Activated naive CD4-positive, alpha-beta T cell treated with anti-CD3 and anti-CD28 coated beads, Interleukin-2, amount 50 U/mL, for 72 hours (primary cell): Measurements from ENCODE around the gene LYPD1. TPM values are rescaled to one million over a fixed set of nuclear protein-coding genes. Genes with fewer than 3 reads are reported as not detected.

Experiments
- ATAC-seq, 2 donors: fragments of 150-1000 bp; cut with Tn5 transposase; 2 replicates each; pipeline ENCODE4 v1.10.0; 2021; ENCODE audit warnings: mild to moderate bottlenecking in 2 of 2, moderate library complexity in 2 of 2
- DNase-seq, 2 donors: peaks; one replicate each; pipeline ENCODE4 v3.0.0; 2021 to 2022; ENCODE audit warnings: low spot score in 2 of 2
- H3K27ac Mint-ChIP-seq, 2 donors: one replicate each; pipeline ENCODE4 v1.8.0; 2022; ENCODE audit warnings: mild to moderate bottlenecking in 2 of 2, mixed read lengths in 2 of 2
- H3K36me3 Mint-ChIP-seq, 2 donors: one replicate each; pipeline ENCODE4 v1.8.0; 2022; ENCODE audit warnings: mixed read lengths in 2 of 2
- H3K9me3 Mint-ChIP-seq, 2 donors: one replicate each; pipeline ENCODE4 v1.8.0; 2022; ENCODE audit warnings: mixed read lengths in 2 of 2
- total RNA-seq, 2 donors: library from RNA; stranded (reverse); gene quantifications; one replicate each; pipeline ENCODE4 v1.2.3, GENCODE V29; 2022

The LYPD1 gene
- total RNA-seq, 2 donors from 2014 or later: not detected

DNA sequence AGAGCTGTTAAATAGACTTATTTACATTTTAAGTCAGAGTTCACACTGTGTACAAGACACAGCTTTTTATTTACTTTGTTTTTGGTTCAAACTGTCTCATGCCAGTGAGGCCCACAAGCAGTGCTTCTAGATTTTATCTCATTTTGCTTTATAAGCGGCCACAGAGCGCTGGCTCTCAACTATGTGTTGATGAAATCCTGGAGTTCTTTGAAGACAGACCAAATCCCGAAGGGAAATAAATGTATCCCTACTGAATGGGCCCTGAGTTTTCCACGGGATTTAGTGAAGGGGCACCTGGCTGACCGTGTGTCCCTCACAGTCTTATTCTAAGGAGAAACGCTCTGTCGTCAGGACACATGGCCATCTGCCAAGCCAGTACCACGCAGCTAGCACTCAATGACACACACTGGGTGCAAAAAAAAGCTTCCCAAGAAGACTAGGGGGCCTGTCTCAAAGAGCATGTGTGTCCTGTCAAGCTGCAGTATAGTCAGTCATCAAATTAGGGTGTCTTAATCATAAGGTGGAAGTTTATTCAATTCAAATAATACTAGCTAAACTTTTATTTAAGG lies 23.4 kb downstream of the LYPD1 start:
- ATAC-seq (no peak), DNase-seq (no peak)
- Mint-ChIP-seq H3K36me3 (peaks cover 0 to 4% of the 10 kb centered on the region in 2 donors), H3K27ac (no peak overlapping the region), H3K9me3 (peaks cover 0 to 6% of the 10 kb centered on the region in 2 donors)

DNA sequence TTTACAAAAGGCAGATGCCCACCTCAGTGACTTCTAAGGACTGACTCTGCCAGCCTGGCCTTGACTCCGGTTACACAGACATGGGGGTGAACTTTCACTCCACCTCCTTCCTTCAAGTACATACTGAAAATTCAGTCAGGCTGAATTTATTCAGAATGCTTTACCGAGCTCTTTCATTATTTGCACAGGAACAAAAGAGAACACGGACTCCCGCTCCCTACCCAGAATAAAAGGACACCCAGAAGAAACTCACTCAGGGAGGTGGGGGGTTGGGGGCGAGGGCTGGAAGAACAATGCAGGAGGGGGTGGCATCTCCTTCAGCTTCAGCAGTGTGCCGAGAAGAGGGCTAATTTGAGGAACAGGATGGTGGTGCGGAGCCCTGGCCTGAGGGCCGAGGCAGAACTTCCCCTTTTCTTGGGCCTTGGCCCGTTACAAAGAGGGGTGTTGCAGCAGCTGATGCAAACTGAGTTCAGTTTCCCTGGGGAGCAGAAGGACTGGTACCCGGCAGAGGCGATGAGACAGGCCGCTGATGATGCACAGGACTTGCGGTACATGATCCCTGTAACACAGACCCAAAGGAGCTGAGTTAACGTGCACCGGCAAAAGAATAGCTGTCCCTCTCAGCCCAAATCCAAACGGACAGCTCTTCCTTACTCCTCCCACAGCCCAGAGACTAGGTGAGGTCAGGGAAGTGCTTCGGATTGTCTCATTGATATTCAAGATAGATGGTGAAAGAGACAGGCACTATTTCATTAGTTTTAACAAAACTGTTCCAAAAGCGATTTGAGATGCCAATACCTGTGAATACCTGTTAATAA lies 24.1 kb downstream of the LYPD1 start:
- Mint-ChIP-seq H3K9me3 (peaks cover 0 to 6% of the 10 kb centered on the region in 2 donors), H3K36me3 (peaks cover 0 to 4% of the 10 kb centered on the region in 2 donors), H3K27ac (no peak overlapping the region)
- DNase-seq (no peak), ATAC-seq (no peak)

DNA sequence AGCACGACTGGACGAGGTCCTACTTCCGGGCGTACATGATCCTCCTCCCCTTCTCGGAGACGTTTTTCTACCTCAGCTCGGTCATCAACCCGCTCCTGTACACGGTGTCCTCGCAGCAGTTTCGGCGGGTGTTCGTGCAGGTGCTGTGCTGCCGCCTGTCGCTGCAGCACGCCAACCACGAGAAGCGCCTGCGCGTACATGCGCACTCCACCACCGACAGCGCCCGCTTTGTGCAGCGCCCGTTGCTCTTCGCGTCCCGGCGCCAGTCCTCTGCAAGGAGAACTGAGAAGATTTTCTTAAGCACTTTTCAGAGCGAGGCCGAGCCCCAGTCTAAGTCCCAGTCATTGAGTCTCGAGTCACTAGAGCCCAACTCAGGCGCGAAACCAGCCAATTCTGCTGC lies 24.8 kb downstream of the LYPD1 start:
- Mint-ChIP-seq H3K9me3 (peaks cover 0 to 6% of the 10 kb centered on the region in 2 donors), H3K36me3 (peaks cover 0 to 4% of the 10 kb centered on the region in 2 donors), H3K27ac (no peak overlapping the region)
- DNase-seq: no peak
- ATAC-seq: no peak

DNA sequence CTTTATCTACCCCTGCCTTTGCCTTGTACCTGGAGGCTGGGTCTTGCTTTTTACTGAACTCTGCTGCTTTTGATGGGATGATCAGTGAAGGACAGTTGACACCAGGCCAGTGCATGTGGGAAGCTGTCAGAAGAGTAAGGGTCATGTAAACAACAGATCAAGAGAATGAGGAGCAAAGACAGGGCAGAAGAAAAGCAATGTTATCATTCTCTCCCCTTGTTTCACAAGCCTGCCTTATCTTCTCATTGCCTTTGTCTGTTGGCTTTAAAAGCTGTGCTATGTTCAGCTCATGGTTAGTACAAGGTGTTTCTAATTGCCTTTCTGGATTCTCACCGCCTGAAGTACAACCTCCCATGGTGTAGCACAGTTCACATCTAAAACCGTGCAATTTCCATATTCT lies 27.6 kb downstream of the LYPD1 start:
- H3K36me3 Mint-ChIP-seq: no peaks in the 10 kb centered on the region
- DNase-seq: no peak
- ATAC-seq: no peak
- no peak overlapping the region for H3K27ac Mint-ChIP-seq
- no peaks in the 10 kb centered on the region for H3K9me3 Mint-ChIP-seq

DNA sequence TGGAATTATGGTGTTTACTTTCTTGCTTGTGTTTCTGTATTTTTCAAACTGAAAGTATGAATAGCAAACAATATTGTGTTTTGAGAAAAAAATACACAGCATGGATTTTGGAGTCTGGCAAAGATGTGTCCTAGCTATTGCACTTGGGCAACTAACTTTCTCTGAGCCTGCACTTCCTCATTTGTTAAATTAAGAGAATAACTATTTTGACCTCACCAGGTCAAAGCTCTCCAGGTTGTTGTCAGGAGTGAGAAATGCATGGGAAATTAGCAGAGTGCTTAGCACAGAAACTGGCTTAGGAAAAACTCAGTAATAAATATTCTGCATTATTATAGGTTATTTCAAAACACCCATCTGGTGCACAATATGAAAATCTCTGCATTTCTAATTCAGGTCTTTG lies 28.2 kb downstream of the LYPD1 start:
- DNase-seq (no peak), ATAC-seq (no peak)
- H3K36me3 Mint-ChIP-seq: no peaks in the 10 kb centered on the region
- H3K9me3 Mint-ChIP-seq: no peaks in the 10 kb centered on the region
- H3K27ac Mint-ChIP-seq: no peak overlapping the region

DNA sequence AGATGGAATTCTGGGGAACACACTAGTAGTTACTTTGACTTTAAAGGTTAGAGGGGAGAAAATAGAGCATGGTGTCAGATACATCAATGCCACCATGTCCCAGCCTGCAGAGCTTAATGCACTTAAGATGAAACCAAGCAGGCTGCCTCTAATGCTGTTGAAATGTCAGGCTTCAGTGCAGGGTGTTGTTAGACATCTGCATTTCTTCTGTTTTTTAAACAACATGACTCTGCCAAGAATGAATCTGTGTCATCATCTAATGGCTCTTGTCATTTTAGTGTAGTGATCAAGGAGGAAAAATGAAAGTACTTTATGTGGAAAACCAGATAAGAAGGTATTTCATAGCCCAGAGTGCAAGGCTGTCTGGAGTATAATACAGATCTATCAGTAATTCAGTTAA lies 29.9 kb downstream of the LYPD1 start:
- DNase-seq (no peak), ATAC-seq (no peak)
- no peaks in the 10 kb centered on the region for H3K36me3 Mint-ChIP-seq
- peaks cover 3 to 4% of the 10 kb centered on the region in 2 donors for H3K9me3 Mint-ChIP-seq
- H3K27ac Mint-ChIP-seq: no peak overlapping the region

DNA sequence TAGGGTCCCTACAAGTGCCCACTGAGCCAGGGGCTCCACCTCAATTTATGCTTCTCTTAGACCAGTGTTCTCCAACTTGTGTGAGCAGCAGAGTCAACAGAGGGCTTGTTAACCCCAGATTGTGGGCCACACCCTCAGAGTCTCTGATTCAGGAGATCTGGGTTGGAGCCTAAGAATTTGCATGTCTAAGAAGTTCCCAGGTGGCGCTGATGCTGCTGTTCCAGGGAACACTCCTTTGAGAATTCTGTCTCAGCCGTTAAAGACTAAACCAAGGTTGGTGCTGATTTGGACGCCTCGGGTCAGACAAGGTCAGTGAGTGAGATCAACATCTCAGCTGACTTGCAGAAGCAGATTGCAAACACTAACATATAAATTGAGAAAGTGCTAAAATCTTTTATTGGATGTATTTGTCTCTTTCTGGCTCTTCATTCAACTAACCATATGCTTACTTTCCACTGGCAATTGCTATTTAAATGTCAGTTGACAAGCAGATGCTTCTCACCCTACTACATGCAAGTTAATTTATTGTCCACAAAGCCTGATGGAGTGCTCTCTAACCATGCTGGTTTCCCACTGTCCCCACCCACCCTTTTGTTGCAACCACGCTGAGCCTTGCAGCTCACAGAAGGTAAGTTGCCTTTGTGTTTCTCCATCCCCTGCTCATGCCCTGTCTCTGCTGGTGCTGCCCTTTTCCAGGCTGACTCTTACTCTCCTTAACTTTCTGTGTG lies 31.5 kb downstream of the LYPD1 start:
- H3K36me3 Mint-ChIP-seq: no peaks in the 10 kb centered on the region
- no peak overlapping the region for H3K27ac Mint-ChIP-seq
- ATAC-seq: no peak
- H3K9me3 Mint-ChIP-seq: peaks cover 9 to 11% of the 10 kb centered on the region in 2 donors
- DNase-seq: no peak

DNA sequence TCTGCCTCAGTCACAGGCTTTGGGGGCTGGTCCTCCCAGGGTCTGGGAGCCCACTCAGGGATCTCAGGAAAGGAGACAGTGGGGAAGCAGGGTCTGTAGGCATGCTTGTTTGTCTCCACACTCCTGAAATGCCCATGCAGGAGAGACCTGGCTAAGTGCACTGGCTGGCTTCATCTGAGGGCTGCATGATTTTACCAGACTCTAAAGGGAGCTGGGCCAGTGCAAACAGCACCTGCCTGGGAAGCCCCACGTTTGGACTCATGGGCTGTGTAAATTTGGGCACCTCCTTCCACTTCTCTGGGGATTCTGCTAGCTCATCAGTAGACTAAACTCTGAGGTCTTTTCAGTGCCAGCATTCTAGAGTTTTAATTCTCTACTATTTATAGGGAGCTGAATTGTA lies 33.7 kb downstream of the LYPD1 start:
- no peak overlapping the region for H3K27ac Mint-ChIP-seq
- ATAC-seq (no peak), DNase-seq (no peak)
- H3K9me3 Mint-ChIP-seq: peaks cover 12 to 14% of the 10 kb centered on the region in 2 donors
- no peaks in the 10 kb centered on the region for H3K36me3 Mint-ChIP-seq

DNA sequence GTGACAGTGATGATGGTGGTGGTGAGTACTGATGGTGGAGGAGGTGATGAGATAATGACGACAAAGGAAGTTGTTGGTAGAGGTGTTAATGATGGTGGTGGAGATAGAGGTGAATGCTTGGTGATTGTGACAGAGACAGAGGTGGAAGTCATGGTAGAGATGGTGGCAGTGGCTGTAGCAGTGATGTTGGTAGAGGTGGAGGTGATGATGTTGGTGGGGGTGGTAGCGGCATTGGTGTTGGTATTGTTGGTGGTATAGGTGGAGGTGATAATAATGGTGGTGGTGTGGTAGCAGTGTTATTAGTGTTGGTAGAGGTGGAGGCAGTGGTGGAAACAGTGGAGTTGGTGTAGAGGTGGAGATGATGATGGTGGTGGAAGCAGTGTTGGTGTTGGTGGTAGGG lies 36.4 kb downstream of the LYPD1 start:
- no peaks in the 10 kb centered on the region for H3K36me3 Mint-ChIP-seq
- H3K27ac Mint-ChIP-seq: no peak overlapping the region
- peaks cover 22 to 23% of the 10 kb centered on the region in 2 donors for H3K9me3 Mint-ChIP-seq
- no peak for DNase-seq
- ATAC-seq: no peak

DNA sequence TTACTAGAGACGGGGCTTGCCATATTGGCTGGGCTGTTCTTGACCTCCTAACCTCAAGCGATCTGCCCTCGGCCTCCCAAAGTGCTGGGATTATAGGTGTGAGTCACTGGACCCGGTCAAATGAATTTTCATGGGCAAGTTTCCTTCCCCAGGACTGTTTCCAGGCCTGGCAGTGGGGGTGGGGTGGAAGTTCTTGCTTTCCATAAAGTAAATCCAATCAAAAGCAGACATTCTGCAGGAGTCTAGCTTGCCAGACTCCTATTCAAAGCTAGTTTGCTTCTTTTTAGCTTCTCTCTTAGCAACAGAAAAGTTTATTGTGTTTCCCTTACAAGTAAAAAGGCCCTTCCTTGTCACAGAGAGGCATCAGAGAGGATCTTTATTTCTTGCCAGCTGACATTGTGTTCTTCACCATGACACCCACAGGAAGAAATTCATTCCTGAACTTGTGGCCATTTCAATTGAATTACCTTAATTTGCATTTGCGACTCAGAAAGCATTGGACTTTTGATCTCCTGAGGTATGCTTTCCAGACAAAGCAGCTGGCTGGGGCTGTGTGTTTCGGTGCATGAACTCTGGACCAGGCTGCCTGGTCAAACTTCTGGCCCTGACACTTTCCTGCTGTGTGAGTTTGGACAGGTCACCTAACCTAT lies 37.9 kb downstream of the LYPD1 start:
- Mint-ChIP-seq H3K9me3 (peaks cover 22 to 23% of the 10 kb centered on the region in 2 donors), H3K27ac (no peak overlapping the region), H3K36me3 (no peaks in the 10 kb centered on the region)
- ATAC-seq: no peak
- no peak for DNase-seq

DNA sequence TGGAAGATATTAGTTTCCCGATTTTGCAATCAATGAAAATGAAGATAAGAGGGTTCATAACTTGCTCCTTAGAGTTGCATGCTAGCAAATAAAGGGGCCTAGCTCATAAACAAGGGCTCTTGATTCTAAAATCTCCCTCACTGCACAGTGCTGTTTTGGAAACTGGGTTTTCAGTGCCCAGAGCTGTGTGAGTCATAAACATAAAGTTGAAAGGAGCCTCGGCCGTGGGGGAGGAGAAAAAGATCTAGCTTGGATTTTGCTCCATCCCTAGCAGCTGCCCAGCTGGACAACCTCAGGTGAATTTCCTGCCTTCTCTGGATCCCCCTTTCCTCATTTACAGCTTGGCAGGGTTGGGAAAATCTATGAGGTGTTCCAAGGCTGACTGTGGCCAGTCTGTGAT lies 42.5 kb downstream of the LYPD1 start:
- H3K27ac Mint-ChIP-seq: no peak overlapping the region
- DNase-seq: no peak
- no peaks in the 10 kb centered on the region for H3K36me3 Mint-ChIP-seq
- ATAC-seq: no peak
- peaks cover 13 to 18% of the 10 kb centered on the region in 2 donors for H3K9me3 Mint-ChIP-seq

DNA sequence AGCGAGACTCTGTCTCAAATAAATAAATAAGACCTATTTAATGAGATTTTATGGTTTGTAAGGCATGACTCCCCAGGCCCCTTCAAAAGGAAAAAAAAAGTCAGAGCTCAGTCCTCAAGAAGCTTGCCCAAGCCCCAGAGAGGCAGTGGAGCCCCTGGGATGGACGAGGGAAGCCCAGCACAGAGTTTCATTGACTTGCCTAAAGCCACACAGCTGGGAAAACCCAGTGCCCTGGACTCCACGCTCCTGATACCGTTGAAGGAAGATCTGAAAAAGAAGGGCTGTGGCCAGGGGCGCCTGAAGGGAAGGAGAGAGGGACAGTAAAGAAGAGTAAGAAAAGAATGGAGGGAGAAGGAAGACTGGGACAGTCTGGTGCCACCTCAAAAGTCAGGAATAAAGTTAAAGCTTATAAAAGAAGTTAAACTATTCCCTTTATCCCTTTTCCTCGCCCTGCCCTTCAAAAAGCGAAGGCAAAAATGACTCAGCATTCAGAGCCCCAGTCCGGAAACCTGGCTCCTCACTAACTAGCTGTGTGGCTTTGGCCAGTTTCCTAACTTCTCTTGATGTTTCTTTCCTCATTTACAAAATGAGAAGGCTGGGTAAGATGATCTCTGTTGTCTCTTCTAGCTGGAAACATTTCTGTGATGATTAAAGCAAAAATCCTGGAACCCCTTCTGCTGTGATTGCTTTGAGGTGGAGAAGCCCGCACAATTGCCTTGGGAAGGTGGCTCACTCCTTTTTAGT lies 46.7 kb downstream of the LYPD1 start:
- ATAC-seq: no peak
- H3K27ac Mint-ChIP-seq: no peak overlapping the region
- no peaks in the 10 kb centered on the region for H3K36me3 Mint-ChIP-seq
- H3K9me3 Mint-ChIP-seq: peaks cover 4 to 9% of the 10 kb centered on the region in 2 donors
- DNase-seq: no peak

DNA sequence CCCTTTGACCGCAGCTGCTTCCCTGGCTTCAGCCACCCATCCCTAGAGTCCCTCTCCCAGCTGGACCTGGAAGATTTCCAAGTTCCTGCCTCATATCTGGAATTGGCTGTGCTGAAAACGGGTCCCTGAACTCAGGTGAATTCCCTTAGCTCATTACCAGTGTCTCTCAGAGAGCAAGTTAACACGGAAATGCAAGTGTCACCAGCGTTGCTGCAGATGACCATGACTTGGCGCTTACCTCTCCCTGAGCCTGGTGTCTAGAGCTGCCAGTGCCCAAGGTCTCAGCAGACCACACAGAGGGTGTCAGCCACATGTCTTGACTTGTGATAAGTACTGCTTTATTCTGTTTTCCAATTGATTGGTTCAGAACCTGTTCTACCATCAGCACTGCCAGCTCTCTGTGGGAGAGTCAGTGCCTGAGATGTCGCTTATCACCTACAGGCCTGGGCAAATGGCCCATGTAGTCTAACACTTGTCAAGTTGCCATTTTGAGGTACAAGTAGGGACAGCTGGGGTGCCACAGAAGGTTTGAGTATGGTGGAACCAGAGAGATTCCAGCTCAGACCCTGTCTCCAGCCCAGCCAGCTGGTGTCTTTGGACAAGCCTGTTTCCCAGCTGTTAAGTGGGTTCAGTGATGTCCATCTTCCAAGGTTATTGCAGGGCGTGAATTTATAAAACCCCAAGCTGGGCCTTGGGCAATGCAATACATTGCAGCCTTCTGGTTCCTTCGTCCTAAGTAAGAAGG lies 48.7 kb downstream of the LYPD1 start:
- Mint-ChIP-seq H3K27ac (no peak overlapping the region), H3K9me3 (peaks cover 4 to 14% of the 10 kb centered on the region in 2 donors), H3K36me3 (no peaks in the 10 kb centered on the region)
- no peak for DNase-seq
- no peak for ATAC-seq

DNA sequence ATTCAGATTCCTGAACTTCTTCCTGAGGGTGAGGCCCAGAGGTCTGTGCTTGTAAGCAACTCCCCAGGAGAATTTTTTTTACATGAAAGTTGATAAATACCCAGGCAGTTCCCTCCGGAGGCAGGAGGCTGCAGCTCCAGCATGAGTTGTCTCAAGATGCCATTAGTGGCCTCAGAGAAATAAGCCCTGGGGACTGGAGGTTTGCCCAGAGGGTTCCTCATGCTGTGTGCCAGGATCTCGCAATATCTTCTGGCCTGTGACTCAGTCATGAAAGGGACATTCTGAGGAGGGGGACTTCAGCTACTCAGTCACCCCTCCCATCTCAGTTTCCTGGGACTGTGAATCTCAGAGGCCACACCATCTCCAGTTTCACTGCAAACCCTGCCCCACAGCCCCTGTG lies 49.9 kb downstream of the LYPD1 start:
- Mint-ChIP-seq H3K36me3 (peaks cover 0 to 3% of the 10 kb centered on the region in 2 donors), H3K27ac (no peak overlapping the region), H3K9me3 (peaks cover 6 to 15% of the 10 kb centered on the region in 2 donors)
- ATAC-seq (no peak), DNase-seq (no peak)

DNA sequence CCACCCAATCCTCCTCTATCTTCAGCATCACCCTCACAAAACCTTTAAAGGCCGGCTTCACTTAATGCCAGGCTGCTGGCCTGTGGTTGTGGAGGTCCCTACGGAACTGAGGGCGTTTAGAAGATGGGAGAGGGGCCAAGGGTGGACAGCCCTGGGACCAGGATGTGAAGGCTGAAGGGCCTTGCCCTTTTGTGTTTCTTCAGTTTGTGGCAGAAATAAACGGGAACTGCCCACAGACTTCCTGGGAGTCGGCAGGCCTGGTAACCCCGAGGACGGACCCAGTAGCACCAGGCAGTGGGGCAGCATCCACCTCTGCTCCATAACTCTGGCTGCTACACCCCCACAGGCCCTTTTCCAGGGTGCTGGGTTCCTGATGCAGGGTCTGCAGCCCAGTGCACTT lies 51.3 kb downstream of the LYPD1 start:
- Mint-ChIP-seq H3K36me3 (peaks cover 0 to 5% of the 10 kb centered on the region in 2 donors), H3K27ac (no peak overlapping the region), H3K9me3 (peaks cover 6 to 9% of the 10 kb centered on the region in 2 donors)
- DNase-seq: no peak
- no peak for ATAC-seq

DNA sequence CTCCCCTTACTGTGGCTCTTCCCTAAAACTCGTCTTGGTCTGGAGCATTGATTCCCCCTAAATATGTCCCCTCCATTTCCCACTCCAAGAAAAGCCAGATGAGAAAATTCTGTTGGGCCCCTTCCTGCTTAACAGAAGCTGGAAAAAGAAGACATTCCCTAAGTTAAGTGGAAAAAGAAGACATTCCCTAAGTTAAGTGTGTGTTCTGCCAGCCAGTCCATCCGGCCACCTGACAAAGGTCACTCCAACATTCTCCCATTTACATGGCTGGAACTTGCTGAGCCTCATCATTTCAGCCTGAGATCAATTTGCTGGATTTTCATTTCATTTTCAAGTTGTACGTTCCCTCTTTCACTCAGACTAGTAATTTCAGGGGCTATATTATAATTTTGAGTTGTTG lies 52.0 kb downstream of the LYPD1 start:
- DNase-seq (no peak), ATAC-seq (no peak)
- Mint-ChIP-seq H3K9me3 (peaks cover 6 to 9% of the 10 kb centered on the region in 2 donors), H3K36me3 (peaks cover 0 to 5% of the 10 kb centered on the region in 2 donors), H3K27ac (no peak overlapping the region)
